Spleen (tissue), 7 donors: Measurements from ENCODE around the gene NECTIN3.

ENCODE experiments used
- POLR2A ChIP-seq, 3 donors: fragments of 450-650 bp; IDR thresholded peaks; one replicate each; pipeline ENCODE4 v1.5.1; 2017; ENCODE audit warnings: antibody characterized with exemption in 3 of 3, mild to moderate bottlenecking in 1 of 3
- POLR2AphosphoS5 ChIP-seq, 3 donors: sonication (generic); formaldehyde crosslinking; IDR thresholded peaks; one replicate each; pipeline ENCODE4 v1.5.1; 2017; ENCODE audit warnings: antibody characterized with exemption in 3 of 3
- TF ChIP-seq, protein P1 (sequence below), 11 experiments: fragments of 200-600 bp in 7 of 11; fragments of 450-650 bp in 4 of 11; sonication (generic) in 4 of 11; IDR thresholded peaks in 8 of 11; conservative IDR thresholded peaks in 3 of 11; 1 replicate in 7 of 11; 2 replicates in 4 of 11; pipeline versions ENCODE4 v1.4.0 to v1.8.0; 2016 to 2021; ENCODE audit warnings: antibody characterized with exemption in 11 of 11, inconsistent platforms in 4 of 11, mild to moderate bottlenecking in 1 of 11
- donor health status: DM: no; HTN: no; CAD: no; lungs with moderate emphysema.
- donor health status: DM: no; HTN: no; CAD: no.
- donor health status: DM: no; HTN: no; CAD: no.

- TF ChIP-seq, protein P1, sequence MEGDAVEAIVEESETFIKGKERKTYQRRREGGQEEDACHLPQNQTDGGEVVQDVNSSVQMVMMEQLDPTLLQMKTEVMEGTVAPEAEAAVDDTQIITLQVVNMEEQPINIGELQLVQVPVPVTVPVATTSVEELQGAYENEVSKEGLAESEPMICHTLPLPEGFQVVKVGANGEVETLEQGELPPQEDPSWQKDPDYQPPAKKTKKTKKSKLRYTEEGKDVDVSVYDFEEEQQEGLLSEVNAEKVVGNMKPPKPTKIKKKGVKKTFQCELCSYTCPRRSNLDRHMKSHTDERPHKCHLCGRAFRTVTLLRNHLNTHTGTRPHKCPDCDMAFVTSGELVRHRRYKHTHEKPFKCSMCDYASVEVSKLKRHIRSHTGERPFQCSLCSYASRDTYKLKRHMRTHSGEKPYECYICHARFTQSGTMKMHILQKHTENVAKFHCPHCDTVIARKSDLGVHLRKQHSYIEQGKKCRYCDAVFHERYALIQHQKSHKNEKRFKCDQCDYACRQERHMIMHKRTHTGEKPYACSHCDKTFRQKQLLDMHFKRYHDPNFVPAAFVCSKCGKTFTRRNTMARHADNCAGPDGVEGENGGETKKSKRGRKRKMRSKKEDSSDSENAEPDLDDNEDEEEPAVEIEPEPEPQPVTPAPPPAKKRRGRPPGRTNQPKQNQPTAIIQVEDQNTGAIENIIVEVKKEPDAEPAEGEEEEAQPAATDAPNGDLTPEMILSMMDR (IDR thresholded peaks at IDR 0.05 in 8 of 11, conservative IDR thresholded peaks at IDR 0.05 in 3 of 11), result no peak
- TF ChIP-seq POLR2A (IDR thresholded peaks at IDR 0.05), result no peak
- no peak for TF ChIP-seq POLR2AphosphoS5 (IDR thresholded peaks at IDR 0.05)
These were observed 36.0 kb downstream of the NECTIN3 start for GRCh38 chr3:111107662-111108035.
